GM23338 (cell line): ENCODE data around the gene WDR77. TPM values are rescaled to one million over a fixed set of nuclear protein-coding genes. Genes with fewer than 3 reads are reported as not detected.

Source experiments
- ATAC-seq: fragments of 200-7000 bp; cut with Tn5 transposase; 3 replicates; pipeline ENCODE4 v1.9.1; 2020
- DNase-seq: peaks from one replicate; pipeline ENCODE4 v3.0.0-alpha.2; 2015; ENCODE audit warnings: low spot score
- H2AFZ ChIP-seq: fragments of 200-600 bp; sonication (generic); 2 replicates; pipeline ENCODE4 v1.8.0; 2016; ENCODE audit warnings: antibody characterized with exemption, mild to moderate bottlenecking, moderate library complexity
- H3F3A ChIP-seq: fragments of 200-600 bp; sonication (generic); replicated peaks from 2 replicates; pipeline ENCODE4 v1.8.0; 2017; ENCODE audit warnings: antibody characterized with exemption, mixed run types, low read depth
- H3K27ac ChIP-seq: fragments of 200-600 bp; sonication (generic); 2 replicates; pipeline ENCODE4 v1.6.1; 2016; ENCODE audit warnings: low read depth
- H3K27me3 ChIP-seq: fragments of 200-600 bp; sonication (generic); 2 replicates; pipeline ENCODE4 v1.8.0; 2016; ENCODE audit warnings: mild to moderate bottlenecking, mixed run types, moderate library complexity; ENCODE audit not compliant: insufficient read depth
- H3K36me3 ChIP-seq: fragments of 200-600 bp; sonication (generic); 2 replicates; pipeline ENCODE4 v1.8.0; 2016; ENCODE audit warnings: mild to moderate bottlenecking; ENCODE audit not compliant: insufficient read depth
- H3K4me1 ChIP-seq: fragments of 200-600 bp; sonication (generic); 2 replicates; pipeline ENCODE4 v1.8.0; 2016; ENCODE audit warnings: mild to moderate bottlenecking, moderate library complexity; ENCODE audit not compliant: insufficient read depth
- H3K4me2 ChIP-seq: fragments of 200-600 bp; sonication (generic); 2 replicates; pipeline ENCODE4 v1.7.1; 2017; ENCODE audit warnings: mixed run types
- H3K4me3 ChIP-seq: fragments of 200-600 bp; sonication (generic); 2 replicates; pipeline ENCODE4 v1.6.1; 2016; ENCODE audit warnings: mixed run types
- H3K79me2 ChIP-seq: fragments of 200-600 bp; sonication (generic); replicated peaks from 2 replicates; pipeline ENCODE4 v1.8.0; 2017; ENCODE audit warnings: mild to moderate bottlenecking; ENCODE audit not compliant: insufficient read depth
- H3K9me2 ChIP-seq: fragments of 200-600 bp; sonication (generic); 2 replicates; pipeline ENCODE4 v1.8.0; 2017; ENCODE audit not compliant: insufficient read depth
- H4K20me1 ChIP-seq: fragments of 200-600 bp; sonication (generic); replicated peaks from 2 replicates; pipeline ENCODE4 v1.8.0; 2017; ENCODE audit warnings: mild to moderate bottlenecking; ENCODE audit not compliant: insufficient read depth
- H3K27ac Mint-ChIP-seq: 2 replicates; pipeline ENCODE4 v1.8.0; 2020; ENCODE audit warnings: inconsistent platforms, mild to moderate bottlenecking, moderate library complexity, mixed read lengths
- H3K27me3 Mint-ChIP-seq: 3 replicates; pipeline ENCODE4 v1.8.0; 2022; ENCODE audit warnings: low read depth, mild to moderate bottlenecking, moderate library complexity, mixed read lengths, inconsistent platforms; ENCODE audit not compliant: insufficient read depth, poor library complexity
- H3K36me3 Mint-ChIP-seq: 3 replicates; pipeline ENCODE4 v1.8.0; 2021; ENCODE audit warnings: low read depth, mild to moderate bottlenecking, inconsistent platforms, moderate library complexity, mixed read lengths
- H3K4me1 Mint-ChIP-seq: 3 replicates; pipeline ENCODE4 v1.8.0; 2020; ENCODE audit warnings: mild to moderate bottlenecking, inconsistent platforms, mixed read lengths
- H3K4me3 Mint-ChIP-seq: 3 replicates; pipeline ENCODE4 v1.8.0; 2021; ENCODE audit warnings: moderate library complexity, mild to moderate bottlenecking, inconsistent platforms, mixed read lengths
- H3K9me3 Mint-ChIP-seq: 3 replicates; pipeline ENCODE4 v1.8.0; 2020; ENCODE audit warnings: moderate library complexity, mild to moderate bottlenecking, inconsistent platforms, mixed read lengths
- CREB1 ChIP-seq: fragments of 250-450 bp; sonication (Bioruptor Pico); IDR thresholded peaks from 2 replicates; pipeline ENCODE4 v1.5.0; 2020; ENCODE audit warnings: low read depth, mild to moderate bottlenecking, moderate library complexity
- EZH2 ChIP-seq: fragments of 200-600 bp; sonication (generic); IDR thresholded peaks from one replicate; pipeline ENCODE4 v1.8.0; 2017; ENCODE audit warnings: antibody characterized with exemption, mild to moderate bottlenecking, low read depth; ENCODE audit not compliant: unreplicated experiment
- JUNB ChIP-seq: IDR thresholded peaks from one replicate; pipeline ENCODE4 v1.6.1; 2016; ENCODE audit warnings: antibody characterized with exemption; ENCODE audit not compliant: unreplicated experiment
- NANOG ChIP-seq: IDR thresholded peaks from 2 replicates; pipeline ENCODE4 v1.6.1; 2016; ENCODE audit warnings: antibody characterized with exemption, borderline replicate concordance
- POLR2AphosphoS5 ChIP-seq: IDR thresholded peaks from 2 replicates; pipeline ENCODE4 v1.6.1; 2016; ENCODE audit warnings: antibody characterized with exemption, low read depth
- STAT1 ChIP-seq: IDR thresholded peaks from one replicate; pipeline ENCODE4 v1.6.1; 2016; ENCODE audit warnings: antibody characterized with exemption; ENCODE audit not compliant: unreplicated experiment
- ZNF114 ChIP-seq: fragments of 250-450 bp; sonication (Bioruptor Pico); IDR thresholded peaks from 2 replicates; pipeline ENCODE4 v1.5.0; 2020; ENCODE audit warnings: mild to moderate bottlenecking, moderate library complexity
- ZNF331 ChIP-seq: fragments of 250-450 bp; sonication (Bioruptor Pico); IDR thresholded peaks from 2 replicates; pipeline ENCODE4 v1.5.0; 2020; ENCODE audit warnings: low read depth, mild to moderate bottlenecking, moderate library complexity
- polyA plus RNA-seq: library from polyadenylated mRNA; unstranded; fragments of >200 nt; fragmentation: Nextera tagmentation; extraction: Ambion mirVana; gene quantifications from 2 replicates; pipeline ENCODE4 v1.2.1, GENCODE V29; 2016
- total RNA-seq: library from RNA; depleted of rRNA; stranded (reverse); fragments of >200 nt; shearing (Covaris generic); gene quantifications from 2 replicates; pipeline ENCODE4 v1.2.3, GENCODE V29; 2014
- TF ChIP-seq, protein P1 (sequence below): fragments of 250-450 bp; sonication (Bioruptor Pico); IDR thresholded peaks from 2 replicates; pipeline ENCODE4 v1.5.0; 2020; ENCODE audit warnings: mild to moderate bottlenecking, moderate library complexity
- TF ChIP-seq, protein P2 (sequence below): IDR thresholded peaks from 2 replicates; pipeline ENCODE4 v1.6.1; 2016; ENCODE audit warnings: antibody characterized with exemption

WDR77 gene
- total and polyA plus RNA-seq, 2 experiments from 2014 or later, result 85.9 to 111 TPM

DNA sequence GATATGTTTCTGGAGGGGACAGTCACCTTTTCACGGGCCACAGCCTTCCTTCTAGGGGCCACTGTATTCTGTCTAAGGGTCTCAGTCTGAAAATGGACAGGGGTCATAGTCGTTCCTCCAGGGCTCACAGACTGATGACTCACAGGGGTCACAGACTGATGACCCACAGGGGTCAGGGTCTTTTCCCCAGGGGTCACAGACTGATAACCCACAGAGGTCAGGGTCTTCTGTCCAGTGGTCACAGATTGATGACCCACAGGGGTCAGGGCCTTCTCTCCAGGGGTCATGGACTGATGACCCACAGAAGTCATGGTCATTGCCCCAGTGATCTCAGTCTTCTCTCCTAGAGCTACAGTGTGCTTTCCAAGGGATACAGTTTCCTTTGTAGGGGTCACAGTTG, 34.3 kb downstream of the WDR77 start (continued):
- TF ChIP-seq, protein P1, sequence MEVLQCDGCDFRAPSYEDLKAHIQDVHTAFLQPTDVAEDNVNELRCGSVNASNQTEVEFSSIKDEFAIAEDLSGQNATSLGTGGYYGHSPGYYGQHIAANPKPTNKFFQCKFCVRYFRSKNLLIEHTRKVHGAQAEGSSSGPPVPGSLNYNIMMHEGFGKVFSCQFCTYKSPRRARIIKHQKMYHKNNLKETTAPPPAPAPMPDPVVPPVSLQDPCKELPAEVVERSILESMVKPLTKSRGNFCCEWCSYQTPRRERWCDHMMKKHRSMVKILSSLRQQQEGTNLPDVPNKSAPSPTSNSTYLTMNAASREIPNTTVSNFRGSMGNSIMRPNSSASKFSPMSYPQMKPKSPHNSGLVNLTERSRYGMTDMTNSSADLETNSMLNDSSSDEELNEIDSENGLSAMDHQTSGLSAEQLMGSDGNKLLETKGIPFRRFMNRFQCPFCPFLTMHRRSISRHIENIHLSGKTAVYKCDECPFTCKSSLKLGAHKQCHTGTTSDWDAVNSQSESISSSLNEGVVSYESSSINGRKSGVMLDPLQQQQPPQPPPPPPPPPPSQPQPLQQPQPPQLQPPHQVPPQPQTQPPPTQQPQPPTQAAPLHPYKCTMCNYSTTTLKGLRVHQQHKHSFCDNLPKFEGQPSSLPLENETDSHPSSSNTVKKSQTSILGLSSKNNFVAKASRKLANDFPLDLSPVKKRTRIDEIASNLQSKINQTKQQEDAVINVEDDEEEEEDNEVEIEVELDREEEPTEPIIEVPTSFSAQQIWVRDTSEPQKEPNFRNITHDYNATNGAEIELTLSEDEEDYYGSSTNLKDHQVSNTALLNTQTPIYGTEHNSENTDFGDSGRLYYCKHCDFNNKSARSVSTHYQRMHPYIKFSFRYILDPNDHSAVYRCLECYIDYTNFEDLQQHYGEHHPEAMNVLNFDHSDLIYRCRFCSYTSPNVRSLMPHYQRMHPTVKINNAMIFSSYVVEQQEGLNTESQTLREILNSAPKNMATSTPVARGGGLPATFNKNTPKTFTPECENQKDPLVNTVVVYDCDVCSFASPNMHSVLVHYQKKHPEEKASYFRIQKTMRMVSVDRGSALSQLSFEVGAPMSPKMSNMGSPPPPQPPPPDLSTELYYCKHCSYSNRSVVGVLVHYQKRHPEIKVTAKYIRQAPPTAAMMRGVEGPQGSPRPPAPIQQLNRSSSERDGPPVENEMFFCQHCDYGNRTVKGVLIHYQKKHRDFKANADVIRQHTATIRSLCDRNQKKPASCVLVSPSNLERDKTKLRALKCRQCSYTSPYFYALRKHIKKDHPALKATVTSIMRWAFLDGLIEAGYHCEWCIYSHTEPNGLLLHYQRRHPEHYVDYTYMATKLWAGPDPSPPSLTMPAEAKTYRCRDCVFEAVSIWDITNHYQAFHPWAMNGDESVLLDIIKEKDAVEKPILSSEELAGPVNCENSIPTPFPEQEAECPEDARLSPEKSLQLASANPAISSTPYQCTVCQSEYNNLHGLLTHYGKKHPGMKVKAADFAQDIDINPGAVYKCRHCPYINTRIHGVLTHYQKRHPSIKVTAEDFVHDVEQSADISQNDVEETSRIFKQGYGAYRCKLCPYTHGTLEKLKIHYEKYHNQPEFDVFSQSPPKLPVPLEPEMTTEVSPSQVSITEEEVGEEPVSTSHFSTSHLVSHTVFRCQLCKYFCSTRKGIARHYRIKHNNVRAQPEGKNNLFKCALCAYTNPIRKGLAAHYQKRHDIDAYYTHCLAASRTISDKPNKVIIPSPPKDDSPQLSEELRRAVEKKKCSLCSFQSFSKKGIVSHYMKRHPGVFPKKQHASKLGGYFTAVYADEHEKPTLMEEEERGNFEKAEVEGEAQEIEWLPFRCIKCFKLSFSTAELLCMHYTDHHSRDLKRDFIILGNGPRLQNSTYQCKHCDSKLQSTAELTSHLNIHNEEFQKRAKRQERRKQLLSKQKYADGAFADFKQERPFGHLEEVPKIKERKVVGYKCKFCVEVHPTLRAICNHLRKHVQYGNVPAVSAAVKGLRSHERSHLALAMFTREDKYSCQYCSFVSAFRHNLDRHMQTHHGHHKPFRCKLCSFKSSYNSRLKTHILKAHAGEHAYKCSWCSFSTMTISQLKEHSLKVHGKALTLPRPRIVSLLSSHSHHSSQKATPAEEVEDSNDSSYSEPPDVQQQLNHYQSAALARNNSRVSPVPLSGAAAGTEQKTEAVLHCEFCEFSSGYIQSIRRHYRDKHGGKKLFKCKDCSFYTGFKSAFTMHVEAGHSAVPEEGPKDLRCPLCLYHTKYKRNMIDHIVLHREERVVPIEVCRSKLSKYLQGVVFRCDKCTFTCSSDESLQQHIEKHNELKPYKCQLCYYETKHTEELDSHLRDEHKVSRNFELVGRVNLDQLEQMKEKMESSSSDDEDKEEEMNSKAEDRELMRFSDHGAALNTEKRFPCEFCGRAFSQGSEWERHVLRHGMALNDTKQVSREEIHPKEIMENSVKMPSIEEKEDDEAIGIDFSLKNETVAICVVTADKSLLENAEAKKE (CRISPR knock-in tag), result no peak
- TF ChIP-seq EZH2 (no peak), JUNB (no peak), POLR2AphosphoS5 (no peak), ZNF331 (no peak)

DNA sequence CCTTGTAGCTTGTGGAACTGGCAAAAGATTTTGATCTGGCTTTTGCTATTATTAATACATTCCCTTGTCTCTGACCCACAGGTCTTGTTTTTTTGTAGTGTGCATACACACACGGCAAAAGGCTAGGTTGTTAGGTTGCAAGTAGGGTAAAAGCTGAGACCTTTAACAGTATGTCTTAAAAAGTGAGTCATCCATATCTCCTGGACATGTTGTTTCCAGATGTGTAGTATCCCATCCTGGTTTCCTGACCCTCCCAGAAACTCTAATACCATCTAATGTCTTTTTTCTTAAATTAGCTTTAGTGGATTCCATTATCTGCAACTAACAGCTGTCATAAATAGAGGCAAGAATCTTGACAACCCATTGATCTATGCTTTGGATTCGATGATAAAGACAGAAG, 36.2 kb downstream of the WDR77 start:
- Histone ChIP-seq H3K36me3 (no peaks in the 10 kb centered on the region), H3K27me3 (no peaks in the 10 kb centered on the region), H3K27ac (no peak overlapping the region), H3F3A (no peaks in the 10 kb centered on the region), H3K9me2 (peaks cover 6% of the 10 kb centered on the region; the same call in 1 of the 2 replicates), H3K79me2 (no peaks in the 10 kb centered on the region), H4K20me1 (no peaks in the 10 kb centered on the region), H2AFZ (no peak overlapping the region), H3K4me2 (no peak overlapping the region), H3K4me3 (no peak overlapping the region), H3K4me1 (no peaks in the 10 kb centered on the region)
- Mint-ChIP-seq H3K4me3 (no peak overlapping the region), H3K27me3 (no peaks in the 10 kb centered on the region), H3K4me1 (no peaks in the 10 kb centered on the region), H3K9me3 (no peaks in the 10 kb centered on the region), H3K36me3 (no peaks in the 10 kb centered on the region), H3K27ac (no peak overlapping the region)
- DNase-seq, result no peak
- no peak for ATAC-seq
- TF ChIP-seq JUNB (no peak), ZNF114 (no peak), STAT1 (no peak), CREB1 (CRISPR knock-in tag) (no peak), NANOG (no peak), POLR2AphosphoS5 (no peak)
- TF ChIP-seq, protein P2, sequence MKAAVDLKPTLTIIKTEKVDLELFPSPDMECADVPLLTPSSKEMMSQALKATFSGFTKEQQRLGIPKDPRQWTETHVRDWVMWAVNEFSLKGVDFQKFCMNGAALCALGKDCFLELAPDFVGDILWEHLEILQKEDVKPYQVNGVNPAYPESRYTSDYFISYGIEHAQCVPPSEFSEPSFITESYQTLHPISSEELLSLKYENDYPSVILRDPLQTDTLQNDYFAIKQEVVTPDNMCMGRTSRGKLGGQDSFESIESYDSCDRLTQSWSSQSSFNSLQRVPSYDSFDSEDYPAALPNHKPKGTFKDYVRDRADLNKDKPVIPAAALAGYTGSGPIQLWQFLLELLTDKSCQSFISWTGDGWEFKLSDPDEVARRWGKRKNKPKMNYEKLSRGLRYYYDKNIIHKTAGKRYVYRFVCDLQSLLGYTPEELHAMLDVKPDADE, result no peak
- TF ChIP-seq, protein P1 (CRISPR knock-in tag), result no peak
